GM11168 (cell line): ENCODE results near the gene CFAP58.

Experiments
- in situ Hi-C: fragments of 300-500 bp; cut with MboI; formaldehyde crosslinking; loops from one replicate; pipeline ENCODE4 v1.12.0; 2022; ENCODE audit warnings: low sequenced_read_pairs; ENCODE audit not compliant: unreplicated experiment

Gene CFAP58

GRCh38 chr10:104351919-104352318, 1.7 kb upstream of the CFAP58 start:
- in situ Hi-C loops, result no loop called here

GRCh38 chr10:104359811-104360210, 6.2 kb downstream of the CFAP58 start:
- in situ Hi-C loops, result no loop called here

GRCh38 chr10:104367904-104368303, 14.3 kb downstream of the CFAP58 start:
- in situ Hi-C loops, result no loop called here

GRCh38 chr10:104368381-104368780, 14.7 kb downstream of the CFAP58 start:
- in situ Hi-C loops, result no loop called here

- in situ Hi-C loops, result no loop called here
Measured at GRCh38 chr10:104371753-104372152, 18.1 kb downstream of the CFAP58 start.

- in situ Hi-C loops, result no loop called here
Measured at GRCh38 chr10:104374591-104374990, 21.0 kb downstream of the CFAP58 start.

- in situ Hi-C loops, result no loop called here
Measured at GRCh38 chr10:104376784-104377300, 23.2 kb downstream of the CFAP58 start.

- in situ Hi-C loops, result no loop called here
Measured at GRCh38 chr10:104380336-104380735, 26.7 kb downstream of the CFAP58 start.

- in situ Hi-C loops, result no loop called here
Measured at GRCh38 chr10:104387130-104387888, 33.7 kb downstream of the CFAP58 start.

- in situ Hi-C loops, result no loop called here
Measured at GRCh38 chr10:104388830-104389229, 35.2 kb downstream of the CFAP58 start.

GRCh38 chr10:104391150-104391968, 37.7 kb downstream of the CFAP58 start:
- in situ Hi-C loops, result no loop called here

GRCh38 chr10:104391969-104392296, 38.3 kb downstream of the CFAP58 start:
- in situ Hi-C loops, result no loop called here

- in situ Hi-C loops, result no loop called here
Measured at GRCh38 chr10:104393387-104393786, 39.8 kb downstream of the CFAP58 start.

GRCh38 chr10:104396581-104396980, 42.9 kb downstream of the CFAP58 start:
- in situ Hi-C loops, result no loop called here

- in situ Hi-C loops, result no loop called here
Measured at GRCh38 chr10:104403636-104404035, 50.0 kb downstream of the CFAP58 start.

GRCh38 chr10:104406715-104407650, 53.4 kb downstream of the CFAP58 start:
- in situ Hi-C loops, result no loop called here

- in situ Hi-C loops, result no loop called here
Measured at GRCh38 chr10:104413528-104413927, 59.9 kb downstream of the CFAP58 start.

GRCh38 chr10:104415526-104416165, 62.0 kb downstream of the CFAP58 start:
- in situ Hi-C loops, result no loop called here

- in situ Hi-C loops, result no loop called here
Measured at GRCh38 chr10:104416851-104417250, 63.2 kb downstream of the CFAP58 start.
